Activated naive CD8-positive, alpha-beta T cell treated with anti-CD3 and anti-CD28 coated beads, Interleukin-2, amount 10 ng/mL, durations not matched to agents 7 days and 5 days (primary cell): ENCODE data around the gene TRIM16. TPM values are rescaled to one million over a fixed set of nuclear protein-coding genes. Genes with fewer than 3 reads are reported as not detected.
"Not testable (repeated sequence)": the region's sequence is repeated elsewhere in the genome, so short reads cannot be mapped to it uniquely, and the experiment has no call there.

Experiments used
- ATAC-seq: fragments of 150-1000 bp; cut with Tn5 transposase; one replicate; pipeline ENCODE4 v1.10.0; 2021; ENCODE audit warnings: low read depth, moderate library complexity
- POLR2A ChIA-PET: fragments of 350-600 bp; sonication (Branson Sonifier 250); formaldehyde crosslinking; loops from one replicate; lab custom pipeline; 2021; ENCODE audit warnings: antibody characterized with exemption; lab: Charles Lee
- DNase-seq: peaks from one replicate; pipeline ENCODE4 v3.0.0; 2021
- H3K27ac Mint-ChIP-seq: one replicate; pipeline ENCODE4 v1.8.0; 2022; ENCODE audit warnings: mild to moderate bottlenecking, mixed read lengths
- H3K27me3 Mint-ChIP-seq: one replicate; pipeline ENCODE4 v1.8.0; 2022; ENCODE audit warnings: mild to moderate bottlenecking, moderate library complexity, mixed read lengths
- H3K36me3 Mint-ChIP-seq: one replicate; pipeline ENCODE4 v1.8.0; 2021; ENCODE audit warnings: mild to moderate bottlenecking, mixed read lengths
- H3K4me1 Mint-ChIP-seq: one replicate; pipeline ENCODE4 v1.8.0; 2021; ENCODE audit warnings: mixed read lengths
- H3K4me3 Mint-ChIP-seq: one replicate; pipeline ENCODE4 v1.8.0; 2022; ENCODE audit warnings: mild to moderate bottlenecking, moderate library complexity, mixed read lengths
- H3K9me3 Mint-ChIP-seq: one replicate; pipeline ENCODE4 v1.8.0; 2021; ENCODE audit warnings: mixed read lengths
- total RNA-seq, 2 experiments: library from RNA; stranded (reverse); gene quantifications; one replicate each; pipeline ENCODE4 v1.2.3, GENCODE V29; 2021

TRIM16 gene
- total RNA-seq, 2 experiments from 2014 or later: 7.8 to 9.0 TPM

- no peaks in the 10 kb centered on the region for H3K9me3 Mint-ChIP-seq
- ATAC-seq (peak; percentile 92), DNase-seq (peak; percentile 43)
- peak overlapping the region; percentile 65 for H3K27ac Mint-ChIP-seq
- no peaks in the 10 kb centered on the region for H3K27me3 Mint-ChIP-seq
- POLR2A ChIA-PET: interaction anchor here (1.2 kb wide), 1 partner anchor 348 kb away, joined by 4 read pairs; the partner anchor contains the start of genes TTC19 and ZSWIM7
- H3K36me3 Mint-ChIP-seq: peaks cover 5% of the 10 kb centered on the region
- H3K4me3 Mint-ChIP-seq: peak overlapping the region; percentile 58
- H3K4me1 Mint-ChIP-seq: peaks cover 9% of the 10 kb centered on the region
These were observed 32.5 kb downstream of the TRIM16 start for GRCh38 chr17:15651583-15652110.

GRCh38 chr17:15650741-15651582 lies 33.1 kb downstream of the TRIM16 start:
- Mint-ChIP-seq H3K4me1 (peaks cover 9% of the 10 kb centered on the region), H3K27ac (peak overlapping the region; percentile 65), H3K9me3 (no peaks in the 10 kb centered on the region), H3K36me3 (no peaks in the 10 kb centered on the region), H3K27me3 (no peaks in the 10 kb centered on the region), H3K4me3 (peak overlapping the region; percentile 58)
- no peak for DNase-seq
- POLR2A ChIA-PET: interaction anchor here (1.2 kb wide), 1 partner anchor 348 kb away, joined by 4 read pairs; the partner anchor contains the start of genes TTC19 and ZSWIM7
- no peak for ATAC-seq

DNA sequence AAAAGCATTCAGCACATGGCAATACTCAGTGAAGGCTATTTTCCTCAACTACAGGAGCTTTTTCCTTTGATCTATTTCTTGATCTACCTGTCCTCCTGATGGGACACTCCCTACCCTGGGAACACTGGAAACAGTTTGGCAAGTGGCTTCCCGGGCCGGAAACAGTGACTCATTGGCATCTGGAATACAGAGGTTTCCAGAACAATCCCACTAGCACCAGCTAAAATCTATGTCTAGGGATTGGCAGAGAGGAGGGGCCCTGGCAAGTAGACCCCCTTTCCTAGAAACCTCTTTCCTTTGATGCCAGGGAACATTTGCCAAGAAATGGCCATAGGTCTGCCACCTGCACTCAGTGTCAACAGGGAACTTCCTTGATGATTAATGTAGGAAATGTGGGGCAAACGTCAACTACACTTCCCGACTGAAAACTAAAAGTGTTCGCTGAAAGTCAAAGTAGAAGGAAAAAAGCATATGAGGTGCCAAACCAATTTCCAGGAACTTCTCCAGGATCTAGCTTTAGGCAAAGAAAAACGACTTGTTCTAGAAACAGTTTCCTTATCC lies 34.2 kb downstream of the TRIM16 start:
- POLR2A ChIA-PET: no interaction called here
- Mint-ChIP-seq H3K36me3 (peaks cover 2% of the 10 kb centered on the region), H3K4me1 (peaks cover 9% of the 10 kb centered on the region), H3K27me3 (no peaks in the 10 kb centered on the region), H3K27ac (no peak overlapping the region), H3K4me3 (no peak overlapping the region), H3K9me3 (no peaks in the 10 kb centered on the region)
- DNase-seq (no peak), ATAC-seq (no peak)

DNA sequence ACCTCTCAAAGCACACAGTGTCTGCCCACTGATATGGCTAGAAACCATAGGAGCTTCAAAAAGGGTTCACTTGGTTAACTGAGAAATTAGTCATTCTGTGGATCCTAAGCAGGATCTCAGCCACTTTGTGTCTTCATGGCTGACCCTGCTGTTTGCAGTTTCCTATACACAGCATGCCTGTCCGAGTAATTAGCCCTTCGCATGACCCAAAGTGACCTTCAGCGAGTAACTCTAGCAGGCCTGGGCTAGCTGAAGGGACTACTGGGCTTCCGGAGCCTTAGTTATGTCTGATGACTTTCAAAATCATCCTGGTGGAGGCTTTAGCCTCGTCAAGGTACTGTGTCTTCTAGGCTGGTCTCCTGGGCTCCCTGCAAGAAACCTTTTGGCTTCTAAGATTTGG lies 35.7 kb downstream of the TRIM16 start:
- POLR2A ChIA-PET: no interaction called here
- ATAC-seq (no peak), DNase-seq (no peak)
- H3K36me3 Mint-ChIP-seq: peaks cover 2% of the 10 kb centered on the region
- H3K4me1 Mint-ChIP-seq: peaks cover 9% of the 10 kb centered on the region
- H3K27ac Mint-ChIP-seq: no peak overlapping the region
- no peak overlapping the region for H3K4me3 Mint-ChIP-seq
- no peaks in the 10 kb centered on the region for H3K9me3 Mint-ChIP-seq
- H3K27me3 Mint-ChIP-seq: no peaks in the 10 kb centered on the region

DNA sequence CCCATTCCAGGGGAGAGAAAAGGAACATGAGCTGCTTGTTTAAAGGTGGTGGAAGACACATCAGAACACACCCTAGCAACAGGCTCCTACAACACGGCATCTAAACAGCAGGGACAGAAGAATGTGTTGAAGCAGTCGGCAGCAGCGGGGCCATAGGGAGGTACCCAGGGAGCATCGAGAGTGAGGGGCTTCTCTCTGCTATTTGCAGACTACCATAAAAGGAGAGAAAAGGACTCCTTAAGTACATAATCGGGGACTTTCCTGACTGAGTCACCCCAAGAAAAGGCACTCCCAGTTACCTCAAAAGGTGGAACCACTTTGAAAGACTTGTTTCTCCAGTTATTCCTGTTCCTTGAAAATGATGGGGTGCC lies 38.2 kb downstream of the TRIM16 start:
- H3K9me3 Mint-ChIP-seq, DNase-seq, POLR2A ChIA-PET, H3K36me3 Mint-ChIP-seq, H3K27ac Mint-ChIP-seq, H3K4me1 Mint-ChIP-seq, H3K4me3 Mint-ChIP-seq, ATAC-seq, H3K27me3 Mint-ChIP-seq: not testable (repeated sequence)

GRCh38 chr17:15645099-15645941 lies 38.8 kb downstream of the TRIM16 start:
- POLR2A ChIA-PET, H3K36me3 Mint-ChIP-seq, H3K9me3 Mint-ChIP-seq, DNase-seq, ATAC-seq, H3K4me3 Mint-ChIP-seq, H3K27me3 Mint-ChIP-seq, H3K4me1 Mint-ChIP-seq, H3K27ac Mint-ChIP-seq: not testable (repeated sequence)

DNA sequence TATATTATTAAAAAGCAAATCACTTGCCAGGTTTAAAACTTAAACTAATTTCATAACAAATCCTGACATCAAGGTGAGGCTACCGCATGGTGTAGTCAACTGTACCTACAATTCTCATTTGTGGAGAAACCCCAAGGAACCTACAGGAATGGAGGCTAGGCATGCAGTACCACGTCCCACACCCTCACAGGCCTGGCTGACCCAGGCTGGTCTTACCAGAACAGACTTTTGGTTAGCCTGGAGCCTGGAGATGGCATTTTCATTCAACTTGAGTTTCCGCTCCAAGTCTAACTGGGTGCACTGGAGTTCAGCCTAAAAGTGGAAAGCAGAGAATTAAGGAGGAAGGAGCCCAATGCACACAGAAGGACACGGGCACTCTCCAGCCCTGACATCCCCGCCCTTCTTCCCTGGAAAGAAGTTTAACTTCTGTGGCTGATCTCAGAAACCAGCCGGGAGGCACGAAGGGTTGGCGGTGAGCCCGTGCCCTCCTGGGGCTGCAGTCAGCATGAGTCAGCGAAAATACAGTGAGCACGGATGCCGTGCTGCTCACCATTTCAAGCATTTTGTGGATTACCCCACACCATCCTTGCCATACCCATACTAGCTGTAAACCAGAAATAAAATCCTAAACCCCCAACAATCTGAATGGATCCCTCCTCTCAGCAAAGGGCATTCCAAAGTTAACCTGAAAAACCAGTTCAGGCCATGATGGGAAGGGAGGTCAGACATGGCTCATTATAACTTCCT lies 41.4 kb downstream of the TRIM16 start:
- ATAC-seq, H3K27ac Mint-ChIP-seq, H3K27me3 Mint-ChIP-seq, H3K4me1 Mint-ChIP-seq, H3K4me3 Mint-ChIP-seq, POLR2A ChIA-PET, H3K9me3 Mint-ChIP-seq, H3K36me3 Mint-ChIP-seq, DNase-seq: not testable (repeated sequence)

DNA sequence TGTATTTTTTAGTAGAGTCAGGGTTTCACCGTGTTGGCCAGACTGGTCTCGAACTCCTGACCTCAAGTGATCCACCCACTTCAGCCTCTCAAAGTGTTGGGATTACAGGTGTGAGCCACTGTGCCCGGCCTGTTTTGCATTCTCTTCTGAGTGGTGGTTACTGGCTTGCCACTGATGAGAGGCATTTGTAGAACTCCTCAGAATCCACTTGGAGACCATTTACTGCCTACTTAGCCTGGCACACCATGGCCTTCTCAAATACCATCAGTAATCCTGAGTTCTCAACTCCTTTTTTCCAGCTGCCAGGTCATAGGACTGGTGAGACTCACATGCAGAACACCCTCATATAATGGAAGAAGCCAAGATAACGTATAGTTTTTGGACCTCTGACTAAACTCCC lies 42.1 kb downstream of the TRIM16 start:
- ATAC-seq, H3K36me3 Mint-ChIP-seq, H3K9me3 Mint-ChIP-seq, H3K4me3 Mint-ChIP-seq, H3K27me3 Mint-ChIP-seq, DNase-seq, H3K27ac Mint-ChIP-seq, POLR2A ChIA-PET, H3K4me1 Mint-ChIP-seq: not testable (repeated sequence)

GRCh38 chr17:15630930-15631453 lies 53.1 kb downstream of the TRIM16 start:
- ATAC-seq, H3K4me3 Mint-ChIP-seq, H3K27ac Mint-ChIP-seq, POLR2A ChIA-PET, H3K9me3 Mint-ChIP-seq, H3K27me3 Mint-ChIP-seq, H3K4me1 Mint-ChIP-seq, DNase-seq: not testable (repeated sequence)
- peaks cover 11% of the 10 kb centered on the region for H3K36me3 Mint-ChIP-seq

DNA sequence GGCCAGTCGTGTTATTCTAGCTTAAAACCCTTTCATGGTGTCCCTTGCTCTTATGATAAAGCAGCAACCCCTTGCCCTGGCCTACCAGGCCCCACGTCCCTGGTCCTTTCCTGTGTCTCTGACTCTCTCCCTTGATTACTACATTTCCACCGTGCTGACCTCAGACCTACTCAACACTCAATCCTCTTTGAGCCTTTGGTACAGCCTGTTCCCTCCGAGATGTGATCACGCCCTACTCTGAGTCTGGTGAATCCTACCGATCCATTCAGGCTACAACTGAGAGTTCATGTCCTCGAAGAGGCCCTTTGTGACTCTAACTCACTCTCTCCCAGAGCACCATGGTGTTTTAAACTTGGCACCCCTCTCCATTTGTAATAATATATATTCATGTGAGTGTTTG lies 54.1 kb downstream of the TRIM16 start:
- ATAC-seq, POLR2A ChIA-PET, H3K27me3 Mint-ChIP-seq, H3K9me3 Mint-ChIP-seq, DNase-seq, H3K4me3 Mint-ChIP-seq, H3K27ac Mint-ChIP-seq, H3K4me1 Mint-ChIP-seq, H3K36me3 Mint-ChIP-seq: not testable (repeated sequence)

- H3K36me3 Mint-ChIP-seq, H3K27ac Mint-ChIP-seq, H3K9me3 Mint-ChIP-seq, POLR2A ChIA-PET, H3K27me3 Mint-ChIP-seq, H3K4me1 Mint-ChIP-seq, ATAC-seq, DNase-seq, H3K4me3 Mint-ChIP-seq: not testable (repeated sequence)
These were observed 60.4 kb downstream of the TRIM16 start for GRCh38 chr17:15623661-15624209.

DNA sequence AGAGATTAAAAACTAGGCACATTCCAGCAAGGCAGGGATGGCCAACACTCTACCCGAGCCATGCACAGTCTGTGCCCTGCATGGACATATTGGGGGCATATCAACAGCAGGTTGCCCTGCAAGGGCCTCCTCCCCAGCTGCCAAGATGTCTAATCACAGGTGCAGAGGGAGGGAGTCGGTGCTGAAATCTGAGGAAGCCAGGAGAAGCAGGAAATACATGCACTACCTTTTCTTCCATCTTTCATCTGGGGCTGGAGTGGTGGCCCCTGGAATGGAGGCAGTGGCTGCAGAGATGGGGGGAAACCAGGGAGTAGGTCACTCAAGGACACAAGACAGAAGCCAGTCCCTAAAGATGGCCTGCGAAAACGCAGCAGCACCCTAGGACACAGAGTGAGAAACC lies 60.9 kb downstream of the TRIM16 start:
- H3K9me3 Mint-ChIP-seq, H3K4me1 Mint-ChIP-seq, H3K27me3 Mint-ChIP-seq, POLR2A ChIA-PET, H3K4me3 Mint-ChIP-seq, H3K36me3 Mint-ChIP-seq, DNase-seq, H3K27ac Mint-ChIP-seq, ATAC-seq: not testable (repeated sequence)
